Aorta (tissue), 5 donors: Measurements from ENCODE around the gene ENOX1. TPM values are rescaled to one million over a fixed set of nuclear protein-coding genes. Genes with fewer than 3 reads are reported as not detected.

Experiments used
- ATAC-seq: fragments of 200-7000 bp; cut with Tn5 transposase; one replicate; pipeline ENCODE4 v1.9.1; 2022; ENCODE audit warnings: moderate library complexity; ENCODE audit not compliant: low FRiP score
- DNase-seq, 2 donors: peaks; one replicate each; pipeline ENCODE4 v3.0.0-alpha.2; 2020
- H3K27ac ChIP-seq, 2 donors: one replicate each; pipeline ENCODE4 v1.5.1; 2013; ENCODE audit warnings: low read length in 2 of 2, mild to moderate bottlenecking in 2 of 2, moderate library complexity in 2 of 2, control low read depth in 1 of 2, inconsistent platforms in 1 of 2, low read depth in 1 of 2
- H3K27me3 ChIP-seq, 2 donors: one replicate each; pipeline ENCODE4 v1.6.1; 2013; ENCODE audit warnings: control low read depth in 1 of 2, low read length in 1 of 2, mild to moderate bottlenecking in 1 of 2, moderate library complexity in 1 of 2; ENCODE audit not compliant: insufficient read depth in 2 of 2, control insufficient read depth in 1 of 2
- H3K36me3 ChIP-seq, 2 donors: one replicate each; pipeline ENCODE4 v1.6.1; 2013; ENCODE audit warnings: control low read depth in 1 of 2, low read length in 1 of 2, mild to moderate bottlenecking in 1 of 2; ENCODE audit not compliant: insufficient read depth in 2 of 2, control insufficient read depth in 1 of 2
- H3K4me1 ChIP-seq, 2 donors: one replicate each; pipeline ENCODE4 v1.6.1; 2013; ENCODE audit warnings: low read length in 2 of 2, control low read depth in 1 of 2, mild to moderate bottlenecking in 1 of 2, moderate library complexity in 1 of 2; ENCODE audit not compliant: insufficient read depth in 2 of 2, control insufficient read depth in 1 of 2
- H3K4me3 ChIP-seq, 2 donors: one replicate each; pipeline ENCODE4 v1.5.1; 2013; ENCODE audit warnings: low read length in 2 of 2, control low read depth in 1 of 2, mild to moderate bottlenecking in 1 of 2
- H3K9me3 ChIP-seq: one replicate; pipeline ENCODE4 v1.6.1; 2013; ENCODE audit warnings: mild to moderate bottlenecking, low read length; ENCODE audit not compliant: control insufficient read depth
- WGBS, 2 donors: extraction: QIAGEN DNeasy Blood & Tissue Kit; methylation state at CpG; one replicate each; pipeline ENCODE4 v1.1.7; 2013; 5-methylcytosine and 5-hydroxymethylcytosine counted together
- intact Hi-C, 2 donors: fragments of 100-400 bp; cut with DNase I; formaldehyde crosslinking; loops; one replicate each; pipeline versions ENCODE4 v1.14.2 to v1.15.0; 2022
- polyA plus RNA-seq, 2 donors: library from polyadenylated mRNA; stranded (reverse); fragments of 200-250 nt; gene quantifications; one replicate each; pipeline ENCODE4 v1.2.3, GENCODE V29; 2013
- total RNA-seq, 2 donors: library from RNA; stranded (reverse); fragmentation: NEBNext Ultra II Directional; extraction: Animal tissue kit (Norgen Biotek cat#: 25700); gene quantifications; one replicate each; pipeline ENCODE4 v1.2.1, GENCODE V29; 2021
- donor health status: healthy with polysubstance abuse.
- donor health status: Bipolar disorder and iron deficiency.
- donor health status: DM: no; HTN: no; CAD: no.
- donor health status: DM: no; HTN: no; CAD: no.
- donor health status: DM: yes; HTN: yes; CAD: no.

The ENOX1 gene
- total and polyA plus RNA-seq, 4 donors = 0.15 to 2.2 (median 1.4) TPM; not detected in 1

GRCh38 chr13:43684963-43685725 lies 101.6 kb downstream of the ENOX1 start:
- no peak overlapping the region for H3K4me3 ChIP-seq
- H3K36me3 ChIP-seq = no peaks in the 10 kb centered on the region
- intact Hi-C loops = no loop called here
- no peak overlapping the region for H3K27ac ChIP-seq
- H3K27me3 ChIP-seq = no peaks in the 10 kb centered on the region
- 90 to 91% methylated on average over 9 of the region's 9 CpGs for WGBS, 2 donors
- no peak for ATAC-seq
- no peak for DNase-seq
- H3K9me3 ChIP-seq = no peaks in the 10 kb centered on the region
- H3K4me1 ChIP-seq = no peaks in the 10 kb centered on the region

- Histone ChIP-seq H3K4me1 (no peaks in the 10 kb centered on the region), H3K9me3 (no peaks in the 10 kb centered on the region), H3K36me3 (no peaks in the 10 kb centered on the region), H3K4me3 (no peak overlapping the region), H3K27me3 (no peaks in the 10 kb centered on the region), H3K27ac (no peak overlapping the region)
- DNase-seq = no peak
- ATAC-seq = no peak
- intact Hi-C loops = no loop called here
- WGBS, 2 donors = 15 to 16% methylated on average over 2 of the region's 2 CpGs
These were observed 104.1 kb downstream of the ENOX1 start for GRCh38 chr13:43682701-43683100.

DNA sequence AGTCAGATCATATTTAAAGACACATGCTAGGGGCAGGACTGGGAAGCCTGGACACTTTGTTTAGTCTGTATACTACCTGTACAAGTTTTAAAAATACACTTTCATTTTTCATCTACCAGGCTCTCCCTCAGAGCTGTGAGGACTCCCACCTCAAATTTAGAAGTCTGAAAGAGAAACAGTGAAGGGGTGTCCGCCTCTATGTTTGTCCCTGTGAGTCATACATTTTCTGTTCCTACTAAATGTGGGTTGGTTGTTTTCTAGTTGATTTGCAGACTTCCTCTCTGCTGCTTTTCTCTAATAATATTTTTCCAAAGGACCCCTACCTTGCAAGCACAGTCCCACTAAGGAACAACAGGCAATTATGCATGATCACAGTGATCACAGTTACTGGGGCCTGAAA lies 110.5 kb downstream of the ENOX1 start:
- ATAC-seq = no peak
- H3K36me3 ChIP-seq = no peaks in the 10 kb centered on the region
- no peak overlapping the region for H3K27ac ChIP-seq
- H3K9me3 ChIP-seq = no peaks in the 10 kb centered on the region
- 54 to 71% methylated on average over 1 of the region's 1 CpG for WGBS, 2 donors
- intact Hi-C loops = no loop called here
- no peaks in the 10 kb centered on the region for H3K27me3 ChIP-seq
- no peak for DNase-seq
- no peaks in the 10 kb centered on the region for H3K4me1 ChIP-seq
- no peak overlapping the region for H3K4me3 ChIP-seq

DNA sequence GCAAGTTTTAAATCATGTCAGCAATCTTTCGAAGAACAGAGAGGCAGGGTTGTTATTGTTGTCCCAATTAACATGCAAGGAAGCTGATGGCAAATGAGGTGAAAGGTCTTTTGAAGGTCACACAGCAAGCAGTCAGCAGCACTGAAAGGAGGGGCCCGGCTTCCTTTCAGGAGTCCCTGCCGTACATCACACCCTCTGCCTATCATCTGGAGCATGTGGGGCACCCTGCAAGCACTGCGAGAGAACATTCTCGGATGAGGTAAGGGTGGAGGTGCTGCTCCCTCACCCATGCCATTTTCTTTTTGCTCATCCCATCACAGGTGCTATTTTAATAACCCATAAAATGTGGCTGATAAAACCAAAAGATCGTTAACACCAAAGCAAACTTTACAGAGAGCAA lies 111.2 kb downstream of the ENOX1 start:
- intact Hi-C loops = no loop called here
- Histone ChIP-seq H3K36me3 (no peaks in the 10 kb centered on the region), H3K4me1 (no peaks in the 10 kb centered on the region), H3K27me3 (no peaks in the 10 kb centered on the region), H3K9me3 (no peaks in the 10 kb centered on the region), H3K27ac (no peak overlapping the region), H3K4me3 (no peak overlapping the region)
- ATAC-seq (no peak), DNase-seq (no peak)
- 88 to 89% methylated on average over 6 of the region's 6 CpGs for WGBS, 2 donors

- Histone ChIP-seq H3K27ac (no peak overlapping the region), H3K4me3 (no peak overlapping the region), H3K4me1 (no peaks in the 10 kb centered on the region), H3K9me3 (no peaks in the 10 kb centered on the region), H3K36me3 (no peaks in the 10 kb centered on the region), H3K27me3 (no peaks in the 10 kb centered on the region)
- ATAC-seq (no peak), DNase-seq (no peak)
- intact Hi-C loops = no loop called here
- 85 to 98% methylated on average over 3 of the region's 3 CpGs for WGBS, 2 donors
These were observed 116.8 kb downstream of the ENOX1 start for GRCh38 chr13:43669964-43670363.

DNA sequence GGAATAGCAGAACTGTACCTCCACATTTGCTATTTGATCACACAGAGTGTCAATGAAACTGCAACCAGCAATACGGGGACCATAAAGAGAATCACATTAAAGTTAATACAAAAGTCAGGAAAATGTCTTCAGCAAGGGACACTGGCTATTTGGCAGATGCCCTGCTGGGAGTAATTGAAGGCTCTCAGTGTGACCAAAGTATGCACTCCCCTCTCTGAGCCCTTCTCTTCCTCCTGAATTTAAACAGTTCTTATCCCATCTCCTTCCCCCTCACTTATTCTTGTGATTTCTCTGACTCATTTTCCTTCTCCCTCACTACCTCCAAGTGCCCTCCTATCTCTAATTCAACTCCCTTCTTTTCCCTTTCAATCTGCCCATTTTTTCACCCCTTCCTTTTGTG lies 117.7 kb downstream of the ENOX1 start:
- Histone ChIP-seq H3K9me3 (no peaks in the 10 kb centered on the region), H3K4me1 (peaks cover 2 to 3% of the 10 kb centered on the region in 2 donors), H3K4me3 (no peak overlapping the region), H3K27ac (no peak overlapping the region), H3K27me3 (no peaks in the 10 kb centered on the region), H3K36me3 (no peaks in the 10 kb centered on the region)
- ATAC-seq (no peak), DNase-seq (no peak)
- 90% methylated on average over 1 of the region's 1 CpG for WGBS, 2 donors
- intact Hi-C loops = no loop called here

DNA sequence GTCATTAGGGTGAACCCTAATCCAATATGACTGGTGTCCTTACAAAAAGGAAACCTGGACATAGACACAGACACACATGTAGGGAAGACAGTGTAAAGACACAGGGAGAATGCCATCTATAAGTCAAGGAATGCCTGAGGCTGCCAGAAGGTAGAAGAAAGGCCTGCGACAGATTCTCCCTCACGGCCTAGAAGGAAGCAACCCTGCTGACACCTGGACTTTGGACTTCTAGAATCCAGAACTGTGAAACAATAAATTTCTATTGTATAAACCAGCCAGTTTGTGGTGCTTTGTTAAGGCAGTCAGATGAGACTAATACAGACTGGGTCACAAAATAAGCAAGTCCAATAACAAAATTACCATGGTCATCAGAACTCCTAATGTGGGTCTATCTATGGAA lies 120.4 kb downstream of the ENOX1 start:
- ATAC-seq (no peak), DNase-seq (no peak)
- H3K4me1 ChIP-seq = peaks cover 2 to 3% of the 10 kb centered on the region in 2 donors
- no peaks in the 10 kb centered on the region for H3K9me3 ChIP-seq
- no peaks in the 10 kb centered on the region for H3K27me3 ChIP-seq
- no peak overlapping the region for H3K4me3 ChIP-seq
- no peak overlapping the region for H3K27ac ChIP-seq
- WGBS, 2 donors = 96 to 100% methylated on average over 2 of the region's 2 CpGs
- intact Hi-C loops = no loop called here
- no peaks in the 10 kb centered on the region for H3K36me3 ChIP-seq

GRCh38 chr13:43665388-43665787 lies 121.4 kb downstream of the ENOX1 start:
- Histone ChIP-seq H3K27ac (no peak overlapping the region), H3K4me1 (peaks cover 2 to 3% of the 10 kb centered on the region in 2 donors), H3K9me3 (no peaks in the 10 kb centered on the region), H3K36me3 (no peaks in the 10 kb centered on the region), H3K4me3 (no peak overlapping the region), H3K27me3 (no peaks in the 10 kb centered on the region)
- no peak for ATAC-seq
- DNase-seq = no peak
- intact Hi-C loops = no loop called here
- 48 to 58% methylated on average over 6 of the region's 6 CpGs for WGBS, 2 donors

DNA sequence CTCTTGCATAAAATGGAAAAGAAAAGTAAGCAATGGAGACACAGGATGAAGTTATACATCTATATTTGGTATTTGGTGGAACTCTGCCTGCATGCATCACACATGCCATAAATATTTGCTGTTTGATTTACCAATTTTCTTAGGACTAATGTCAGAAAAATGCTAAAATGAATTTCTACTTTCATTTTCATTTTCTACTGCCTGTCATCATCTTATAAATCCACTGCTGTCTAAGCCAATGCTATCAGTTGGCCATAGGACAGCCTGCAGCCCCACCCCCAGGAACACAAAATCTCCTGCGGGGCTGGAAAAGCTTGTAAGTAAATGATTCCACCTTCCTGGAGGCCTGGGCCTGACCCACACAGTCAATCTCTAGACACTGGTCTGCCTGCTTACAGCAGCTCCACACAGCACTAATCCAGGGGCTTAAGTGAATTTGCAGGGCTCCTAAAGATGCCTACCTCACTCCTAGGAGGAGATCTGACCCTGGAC lies 122.0 kb downstream of the ENOX1 start:
- DNase-seq = no peak

More for the DNA sequence above, 122.0 kb downstream of the ENOX1 start:
- Histone ChIP-seq H3K4me3 (no peak overlapping the region), H3K27ac (peak overlapping the region in 1 of 2 donors; percentile 68), H3K27me3 (no peaks in the 10 kb centered on the region), H3K9me3 (no peaks in the 10 kb centered on the region), H3K4me1 (peaks cover 2 to 3% of the 10 kb centered on the region in 2 donors), H3K36me3 (no peaks in the 10 kb centered on the region)
- 5 to 6% methylated on average over 1 of the region's 1 CpG for WGBS, 2 donors
- ATAC-seq = no peak
- intact Hi-C loops = no loop called here
